ENCODE results near the gene FBXL22. TPM values are rescaled to one million over a fixed set of nuclear protein-coding genes. Genes with fewer than 3 reads are reported as not detected.
A peak's percentile ranks its signal among the peaks of the same experiment; 100 is the strongest.

Gene FBXL22
- total and polyA plus RNA-seq, 2 donors (not counting 1 experiment from before 2014, with no cell fraction given) = 0.30 to 2.5 TPM

DNA sequence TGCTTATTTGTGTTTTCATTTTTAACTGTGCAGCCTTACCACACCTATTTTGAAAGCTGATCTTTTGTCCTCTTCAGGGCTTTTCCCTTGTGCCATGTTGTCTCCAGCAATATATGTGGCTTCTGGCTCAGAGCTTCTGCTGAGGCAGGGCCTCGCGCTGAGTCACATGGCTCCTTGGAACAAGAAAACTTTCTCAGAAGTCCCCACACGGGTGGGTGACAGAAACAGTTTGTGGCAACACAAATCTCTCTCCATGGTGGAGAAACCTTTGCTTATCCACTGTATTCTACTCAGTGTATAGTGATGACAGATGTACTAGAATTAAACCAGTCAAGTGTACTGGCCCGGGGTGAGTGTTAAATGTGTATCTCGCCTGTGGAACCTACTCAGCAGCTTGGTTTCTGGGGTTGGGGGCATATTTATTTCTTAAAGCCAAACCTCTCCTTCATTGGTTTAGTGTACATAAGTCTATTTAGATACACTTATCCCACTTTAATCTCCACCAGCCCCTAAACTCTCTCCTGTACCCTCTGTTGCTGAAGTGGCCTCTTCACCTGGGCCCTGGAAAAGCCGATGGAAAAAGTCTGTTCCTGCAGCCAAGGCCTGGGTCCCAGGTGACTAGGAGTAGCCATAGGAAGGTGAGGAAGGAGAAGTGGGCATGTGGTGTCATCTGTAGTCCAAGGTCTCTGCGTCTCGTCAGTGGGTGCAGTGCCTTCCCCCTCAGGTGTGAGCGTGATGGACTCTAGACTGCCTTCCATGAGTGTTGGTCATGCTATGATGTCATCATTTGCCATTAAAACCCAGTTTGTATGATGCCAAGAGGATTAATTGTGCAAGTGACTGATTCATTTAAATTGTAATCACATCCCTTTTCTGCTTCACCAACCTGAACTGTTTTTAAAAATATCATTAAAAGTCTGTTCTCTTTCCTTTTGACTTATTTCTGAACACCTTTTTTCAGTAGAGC is 3.2 kb upstream of the FBXL22 start:
- CTCF ChIA-PET = interaction anchor here (0.8 to 4.9 kb wide), 7 partner anchors 11 to 474 kb away, joined by 3 to 31 read pairs (median 4); no protein-coding TSS in a partner anchor
- H3K27ac ChIP-seq (ENCODE audit: low read length in 2 of 2) = peak overlapping the region; percentile 40 to 76
- H3K4me1 Mint-ChIP-seq = peaks cover 60% of the 10 kb centered on the region

More for the DNA sequence above, 3.2 kb upstream of the FBXL22 start:
- Histone ChIP-seq H4K20me1 (ENCODE audit: control insufficient read depth, insufficient read depth, low read length, poor library complexity, severe bottlenecking) (no peaks in the 10 kb centered on the region), H2AFZ (ENCODE audit: insufficient read depth, low read depth, low read length, poor library complexity, severe bottlenecking) (no peak overlapping the region), H3K9me3 (ENCODE audit: control extremely low read depth in 1 of 3, control insufficient read depth in 2 of 3, insufficient read depth in 1 of 3, low read length in 2 of 3) (no peaks in the 10 kb centered on the region), H3K9ac (ENCODE audit: low read length) (no peak overlapping the region), H3K4me1 (ENCODE audit: control insufficient read depth in 2 of 2, insufficient read depth in 2 of 2, low read length in 2 of 2) (peaks cover 28 to 43% of the 10 kb centered on the region in 2 donors), H3K4me2 (replicated peaks; ENCODE audit: low read depth, low read length, poor library complexity, severe bottlenecking) (peak overlapping the region; percentile 44), H3K36me3 (replicated peaks in 1 of 2; ENCODE audit: control extremely low read depth in 1 of 2, control insufficient read depth in 1 of 2, extremely low read depth in 1 of 2, insufficient read depth in 2 of 2, low read length in 1 of 2) (peaks cover under 1 to 37% of the 10 kb centered on the region in 2 experiments), H3K27me3 (replicated peaks in 1 of 4; ENCODE audit: control extremely low read depth in 1 of 4, control insufficient read depth in 3 of 4, insufficient read depth in 4 of 4, low read length in 3 of 4) (no peaks in the 10 kb centered on the region), H3K4me3 (ENCODE audit: control extremely low read depth in 1 of 5, extremely low read depth in 1 of 5, insufficient read depth in 1 of 5, low read depth in 2 of 5, low read length in 4 of 5) (no peak overlapping the region), H3K79me2 (ENCODE audit: control insufficient read depth, insufficient read depth, low read length) (no peaks in the 10 kb centered on the region)
- ATAC-seq (ENCODE audit: low read depth) (no peak), DNase-seq (no peak)
- 72% methylated on average over 5 of the region's 9 CpGs for WGBS (ENCODE audit: insufficient coverage)
- peak overlapping the region; percentile 50 for H3K4me3 Mint-ChIP-seq
- H3K27me3 Mint-ChIP-seq = no peaks in the 10 kb centered on the region
- POLR2A ChIA-PET = no interaction called here
- no peak for TF ChIP-seq EZH2 (IDR thresholded peaks at IDR 0.05; ENCODE audit: borderline replicate concordance, insufficient read depth, low read depth, low read length, poor library complexity, severe bottlenecking)
- TF ChIP-seq, protein P1, sequence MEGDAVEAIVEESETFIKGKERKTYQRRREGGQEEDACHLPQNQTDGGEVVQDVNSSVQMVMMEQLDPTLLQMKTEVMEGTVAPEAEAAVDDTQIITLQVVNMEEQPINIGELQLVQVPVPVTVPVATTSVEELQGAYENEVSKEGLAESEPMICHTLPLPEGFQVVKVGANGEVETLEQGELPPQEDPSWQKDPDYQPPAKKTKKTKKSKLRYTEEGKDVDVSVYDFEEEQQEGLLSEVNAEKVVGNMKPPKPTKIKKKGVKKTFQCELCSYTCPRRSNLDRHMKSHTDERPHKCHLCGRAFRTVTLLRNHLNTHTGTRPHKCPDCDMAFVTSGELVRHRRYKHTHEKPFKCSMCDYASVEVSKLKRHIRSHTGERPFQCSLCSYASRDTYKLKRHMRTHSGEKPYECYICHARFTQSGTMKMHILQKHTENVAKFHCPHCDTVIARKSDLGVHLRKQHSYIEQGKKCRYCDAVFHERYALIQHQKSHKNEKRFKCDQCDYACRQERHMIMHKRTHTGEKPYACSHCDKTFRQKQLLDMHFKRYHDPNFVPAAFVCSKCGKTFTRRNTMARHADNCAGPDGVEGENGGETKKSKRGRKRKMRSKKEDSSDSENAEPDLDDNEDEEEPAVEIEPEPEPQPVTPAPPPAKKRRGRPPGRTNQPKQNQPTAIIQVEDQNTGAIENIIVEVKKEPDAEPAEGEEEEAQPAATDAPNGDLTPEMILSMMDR (IDR thresholded peaks at IDR 0.05) = no peak
- peak overlapping the region; percentile 90 for H3K27ac Mint-ChIP-seq
- intact Hi-C loops (cut with micrococcal nuclease) = loop anchor here (10.0 kb wide), 1 partner anchor 49 kb away; no protein-coding TSS in a partner anchor
- no peaks in the 10 kb centered on the region for H3K9me3 Mint-ChIP-seq (ENCODE audit: insufficient read depth)
